Colonic mucosa (tissue), 4 donors: ENCODE data around the gene NFKBIZ. TPM values are rescaled to one million over a fixed set of nuclear protein-coding genes. Genes with fewer than 3 reads are reported as not detected.
A peak's percentile ranks its signal among the peaks of the same experiment; 100 is the strongest.

Experiments
- DNase-seq: peaks from one replicate; pipeline ENCODE4 v3.0.0-alpha.2; 2020
- H3K27ac ChIP-seq: fragments of 200-600 bp; one replicate; pipeline ENCODE4 v1.8.0; 2021
- H3K27me3 ChIP-seq: fragments of 200-600 bp; one replicate; pipeline ENCODE4 v1.8.0; 2021
- H3K36me3 ChIP-seq: fragments of 200-600 bp; one replicate; pipeline ENCODE4 v1.8.0; 2021
- H3K4me1 ChIP-seq: fragments of 200-600 bp; one replicate; pipeline ENCODE4 v1.8.0; 2021; ENCODE audit warnings: mild to moderate bottlenecking
- H3K4me3 ChIP-seq: fragments of 200-600 bp; one replicate; pipeline ENCODE4 v1.8.0; 2021
- H3K9ac ChIP-seq, 2 donors: one replicate each; pipeline ENCODE4 v1.7.0; 2013; ENCODE audit warnings: control low read depth in 2 of 2, low read depth in 2 of 2, low read length in 2 of 2
- H3K9me3 ChIP-seq: fragments of 200-600 bp; one replicate; pipeline ENCODE4 v1.8.0; 2021
- intact Hi-C: fragments of 100-400 bp; cut with DNase I; formaldehyde crosslinking; loops from one replicate; pipeline ENCODE4 v1.14.1; 2022
- total RNA-seq, 2 donors: library from RNA; stranded (reverse); fragmentation: NEBNext Ultra II Directional in 1 of 2; extraction: Animal tissue kit (Norgen Biotek cat#: 25700) in 1 of 2; gene quantifications; one replicate each; pipeline ENCODE4 v1.2.1, GENCODE V29; 2021
- TF ChIP-seq, protein P1 (sequence below): fragments of 200-600 bp; IDR thresholded peaks from one replicate; pipeline ENCODE4 v1.8.0; 2022; ENCODE audit warnings: antibody characterized with exemption, mild to moderate bottlenecking
- donor health status: healthy.
- donor health status: DM: no; HTN: no; CAD: no.
- donor health status: DM: no; HTN: no; CAD: no.

NFKBIZ gene
- total RNA-seq, 2 donors from 2014 or later = 69.4 to 96.2 TPM

DNA sequence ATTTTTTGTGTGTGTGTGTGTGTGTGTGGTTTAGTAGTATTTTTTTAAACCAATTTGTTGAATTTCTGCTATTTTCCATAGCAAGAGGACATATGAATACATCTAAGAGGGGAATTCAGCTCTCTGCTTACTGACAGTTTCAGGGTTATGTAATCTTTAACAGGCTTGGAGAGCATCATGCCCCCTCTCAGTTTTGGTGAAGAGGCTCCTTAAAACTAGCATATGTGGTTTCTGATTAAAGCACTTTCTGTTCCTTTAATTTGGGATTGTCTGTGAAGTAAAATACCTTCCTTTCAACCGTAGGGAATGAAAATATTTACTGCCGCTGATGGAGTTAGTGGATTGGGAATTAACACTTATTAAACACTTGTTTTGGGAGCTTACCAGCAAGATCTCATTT, 19.4 kb upstream of the NFKBIZ start:
- no peak for DNase-seq
- no peaks in the 10 kb centered on the region for H3K36me3 ChIP-seq
- H3K9ac ChIP-seq = no peak overlapping the region
- H3K27me3 ChIP-seq = no peaks in the 10 kb centered on the region
- H3K27ac ChIP-seq = peak overlapping the region; percentile 89
- intact Hi-C loops = no loop called here
- H3K9me3 ChIP-seq = no peaks in the 10 kb centered on the region
- H3K4me1 ChIP-seq = peaks cover 15% of the 10 kb centered on the region
- H3K4me3 ChIP-seq = no peak overlapping the region
- TF ChIP-seq, protein P1, sequence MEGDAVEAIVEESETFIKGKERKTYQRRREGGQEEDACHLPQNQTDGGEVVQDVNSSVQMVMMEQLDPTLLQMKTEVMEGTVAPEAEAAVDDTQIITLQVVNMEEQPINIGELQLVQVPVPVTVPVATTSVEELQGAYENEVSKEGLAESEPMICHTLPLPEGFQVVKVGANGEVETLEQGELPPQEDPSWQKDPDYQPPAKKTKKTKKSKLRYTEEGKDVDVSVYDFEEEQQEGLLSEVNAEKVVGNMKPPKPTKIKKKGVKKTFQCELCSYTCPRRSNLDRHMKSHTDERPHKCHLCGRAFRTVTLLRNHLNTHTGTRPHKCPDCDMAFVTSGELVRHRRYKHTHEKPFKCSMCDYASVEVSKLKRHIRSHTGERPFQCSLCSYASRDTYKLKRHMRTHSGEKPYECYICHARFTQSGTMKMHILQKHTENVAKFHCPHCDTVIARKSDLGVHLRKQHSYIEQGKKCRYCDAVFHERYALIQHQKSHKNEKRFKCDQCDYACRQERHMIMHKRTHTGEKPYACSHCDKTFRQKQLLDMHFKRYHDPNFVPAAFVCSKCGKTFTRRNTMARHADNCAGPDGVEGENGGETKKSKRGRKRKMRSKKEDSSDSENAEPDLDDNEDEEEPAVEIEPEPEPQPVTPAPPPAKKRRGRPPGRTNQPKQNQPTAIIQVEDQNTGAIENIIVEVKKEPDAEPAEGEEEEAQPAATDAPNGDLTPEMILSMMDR = no peak

DNA sequence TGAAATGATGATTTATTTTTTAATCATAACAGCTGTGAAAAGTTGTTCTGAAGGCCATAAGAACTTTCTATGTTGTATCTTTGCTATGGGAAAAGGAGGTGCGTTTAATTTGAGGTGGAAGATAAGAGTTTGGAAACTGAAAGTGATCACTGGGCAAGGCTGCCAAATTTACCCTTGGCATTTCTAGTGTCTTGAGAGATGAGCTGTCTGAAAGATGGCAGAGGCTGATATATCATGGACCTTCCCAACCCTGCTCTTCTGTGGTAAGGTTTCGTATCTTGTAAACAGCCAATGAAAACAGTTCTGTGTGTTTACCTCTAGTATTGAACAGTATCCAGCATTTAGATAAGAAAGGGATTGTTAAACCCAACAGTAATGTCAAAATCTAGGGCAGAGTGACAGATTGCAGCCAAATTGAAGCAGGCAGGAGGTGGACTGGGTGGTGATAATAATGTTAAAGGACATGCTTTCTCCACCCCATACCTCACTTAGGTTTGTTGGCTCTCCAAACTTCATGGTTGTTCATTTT, 15.8 kb upstream of the NFKBIZ start:
- intact Hi-C loops = no loop called here
- Histone ChIP-seq H3K9ac (peak overlapping the region in 1 of 2 donors; percentile 12), H3K4me3 (no peak overlapping the region), H3K36me3 (no peaks in the 10 kb centered on the region), H3K9me3 (no peaks in the 10 kb centered on the region), H3K27me3 (no peaks in the 10 kb centered on the region), H3K4me1 (peaks cover 19% of the 10 kb centered on the region), H3K27ac (no peak overlapping the region)
- DNase-seq = no peak
- TF ChIP-seq, protein P1 = no peak

DNA sequence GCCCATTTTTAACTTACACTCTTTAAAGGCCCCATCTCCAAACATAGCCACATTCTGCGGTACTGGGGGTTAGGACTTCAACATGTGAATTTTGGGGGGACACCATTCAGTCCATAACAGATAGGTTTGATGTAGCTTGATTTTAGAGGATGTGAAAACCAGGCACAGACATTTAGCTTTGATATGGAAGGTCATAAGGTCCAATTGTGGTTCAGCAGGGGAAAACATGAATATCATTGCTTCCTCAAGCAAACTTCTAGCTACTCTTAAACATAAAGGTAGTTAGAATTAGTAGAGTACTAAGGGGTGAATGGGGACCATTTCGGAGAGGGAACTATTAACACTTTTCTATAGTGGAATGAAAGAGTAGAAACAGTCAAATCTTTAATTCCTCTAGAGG, 13.6 kb upstream of the NFKBIZ start:
- intact Hi-C loops = no loop called here
- no peak overlapping the region for H3K4me3 ChIP-seq
- no peak for DNase-seq
- no peaks in the 10 kb centered on the region for H3K36me3 ChIP-seq
- TF ChIP-seq, protein P1 = no peak
- H3K9me3 ChIP-seq = no peaks in the 10 kb centered on the region
- H3K27ac ChIP-seq = no peak overlapping the region
- H3K4me1 ChIP-seq = peaks cover 8% of the 10 kb centered on the region
- H3K9ac ChIP-seq = no peak overlapping the region
- H3K27me3 ChIP-seq = no peaks in the 10 kb centered on the region

GRCh38 chr3:101836160-101836559, 13.2 kb upstream of the NFKBIZ start:
- TF ChIP-seq, protein P1 = no peak
- Histone ChIP-seq H3K27me3 (no peaks in the 10 kb centered on the region), H3K36me3 (no peaks in the 10 kb centered on the region), H3K4me3 (no peak overlapping the region), H3K9me3 (no peaks in the 10 kb centered on the region), H3K4me1 (peaks cover 8% of the 10 kb centered on the region), H3K27ac (no peak overlapping the region), H3K9ac (no peak overlapping the region)
- no peak for DNase-seq
- intact Hi-C loops = no loop called here

DNA sequence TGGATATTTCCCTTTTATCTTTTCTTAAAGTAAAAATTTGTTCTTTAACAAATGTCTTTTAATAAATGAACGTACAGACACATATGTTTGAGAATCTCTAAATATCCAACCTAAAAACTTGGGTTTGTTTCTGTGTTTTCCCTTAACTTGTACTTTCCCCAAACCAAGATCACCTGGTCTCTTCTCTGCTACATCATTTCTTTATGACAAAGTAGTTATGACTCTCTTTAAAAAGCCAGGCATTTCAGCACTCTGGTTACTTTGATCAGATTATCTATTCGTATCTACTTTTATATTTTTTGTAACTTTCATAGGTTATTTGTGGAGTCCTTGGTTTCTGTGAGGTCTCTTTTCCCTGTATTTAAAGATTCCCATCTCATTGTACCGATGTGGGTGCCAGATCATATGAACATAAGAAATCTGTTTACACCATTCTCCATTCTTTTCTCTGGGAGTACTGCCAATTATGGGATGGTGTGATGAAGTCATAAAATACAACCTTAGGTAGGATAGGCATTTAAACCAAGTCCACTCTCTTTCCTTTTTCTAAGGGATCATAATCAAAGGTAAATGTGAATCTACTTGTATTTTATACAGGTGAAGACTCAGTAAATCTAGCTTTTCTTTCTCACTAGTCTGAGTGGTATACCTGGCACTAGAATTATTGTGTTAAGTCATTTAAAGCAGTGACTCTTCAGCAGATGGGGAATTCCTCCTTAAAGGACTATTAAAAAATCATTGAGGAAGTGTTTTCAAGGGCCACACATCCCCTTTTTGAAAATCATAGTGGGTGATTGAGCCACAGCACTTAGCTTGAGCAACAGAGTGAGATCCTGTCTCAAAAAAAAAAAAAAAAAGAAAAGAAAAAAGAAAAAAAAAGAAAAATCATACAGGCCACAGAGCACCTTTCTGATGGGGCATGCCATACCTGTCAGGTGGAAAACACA, 12.4 kb upstream of the NFKBIZ start:
- intact Hi-C loops = no loop called here
- Histone ChIP-seq H3K4me1 (peaks cover 8% of the 10 kb centered on the region), H3K9ac (peak overlapping the region in 1 of 2 donors; percentile 29), H3K9me3 (no peaks in the 10 kb centered on the region), H3K27ac (peak overlapping the region; percentile 76), H3K27me3 (no peaks in the 10 kb centered on the region), H3K36me3 (no peaks in the 10 kb centered on the region), H3K4me3 (no peak overlapping the region)
- DNase-seq = no peak
- TF ChIP-seq, protein P1 = no peak
